Measurements from ENCODE around the gene SERPINB5. TPM values are rescaled to one million over a fixed set of nuclear protein-coding genes. Genes with fewer than 3 reads are reported as not detected.
A peak's percentile ranks its signal among the peaks of the same experiment; 100 is the strongest.

Gene SERPINB5
- total and polyA plus RNA-seq, 2 experiments from 2014 or later: 0.16 TPM; not detected in 1

DNA sequence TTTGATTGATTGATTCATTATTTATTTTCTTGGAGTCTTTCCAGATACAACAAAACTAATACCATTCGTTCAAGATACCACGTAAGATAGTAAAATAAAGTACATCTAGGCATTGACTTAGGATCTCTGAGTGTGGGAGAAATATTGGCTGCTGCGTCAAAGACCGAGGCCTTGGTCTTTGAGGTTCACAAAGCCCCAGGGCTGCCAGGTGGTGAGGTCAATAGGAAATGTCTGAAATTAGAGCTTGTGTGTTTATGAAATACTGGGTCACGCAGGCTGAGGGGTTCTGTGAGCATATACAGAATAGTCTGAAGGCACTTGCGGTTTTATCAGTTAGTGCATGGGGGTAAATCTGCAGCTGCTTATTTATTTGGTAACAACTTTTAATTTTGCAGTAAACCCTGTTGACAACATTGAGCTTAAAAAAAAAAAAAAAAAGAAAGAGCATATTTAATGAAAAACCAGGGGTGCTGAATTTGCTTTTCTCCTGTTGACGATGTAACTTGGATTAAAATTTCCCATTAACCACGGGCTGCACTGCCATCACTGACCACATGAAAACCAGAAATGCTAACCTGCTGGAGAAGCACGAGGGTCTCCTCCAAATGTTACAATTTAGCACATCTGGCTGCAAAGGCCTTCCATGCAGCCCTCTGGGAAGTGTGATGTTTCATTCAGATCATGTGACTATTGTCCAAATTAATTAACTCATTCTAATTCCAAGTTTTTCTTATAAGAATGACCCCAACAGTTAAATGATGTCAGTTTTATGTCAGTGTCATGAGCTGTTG lies 38.3 kb downstream of the SERPINB5 start:
- peak; percentile 7; the same call in 1 of the 3 replicates for ATAC-seq
- Mint-ChIP-seq H3K9me3 (no peaks in the 10 kb centered on the region), H3K27me3 (ENCODE audit: insufficient read depth, low read depth, poor library complexity) (peaks cover 3% of the 10 kb centered on the region)

More for the DNA sequence above, 38.3 kb downstream of the SERPINB5 start:
- H4K20me1 ChIP-seq (replicated peaks; ENCODE audit: insufficient read depth): no peaks in the 10 kb centered on the region
- no peaks in the 10 kb centered on the region for H3K36me3 ChIP-seq (ENCODE audit: insufficient read depth)
- H3K27ac ChIP-seq (ENCODE audit: low read depth): no peak overlapping the region
- peak overlapping the region; percentile 56; the same call in 1 of the 2 replicates for H3K27ac Mint-ChIP-seq
- no peaks in the 10 kb centered on the region for H3K9me2 ChIP-seq (ENCODE audit: insufficient read depth)
- H3K4me3 ChIP-seq: no peak overlapping the region
- H3K27me3 ChIP-seq (ENCODE audit: insufficient read depth): no peaks in the 10 kb centered on the region
- peaks cover 46% of the 10 kb centered on the region for H3K4me1 ChIP-seq (ENCODE audit: insufficient read depth)
- H3K79me2 ChIP-seq (replicated peaks; ENCODE audit: insufficient read depth): no peaks in the 10 kb centered on the region
- peak; percentile 54 for DNase-seq (ENCODE audit: low spot score)
- H3K4me1 Mint-ChIP-seq: peaks cover 34% of the 10 kb centered on the region
- 0 out of 3 replicates have a peak overlapping the region, but pooled peaks have one; percentile 25 for H3K4me3 Mint-ChIP-seq
- no peaks in the 10 kb centered on the region for H3K36me3 Mint-ChIP-seq (ENCODE audit: low read depth)
- H2AFZ ChIP-seq: peak overlapping the region; percentile 8; the same call in 1 of the 2 replicates
- peak overlapping the region; percentile 34 for H3K4me2 ChIP-seq
- no peaks in the 10 kb centered on the region for H3F3A ChIP-seq (replicated peaks; ENCODE audit: low read depth)
- TF ChIP-seq, protein P1, sequence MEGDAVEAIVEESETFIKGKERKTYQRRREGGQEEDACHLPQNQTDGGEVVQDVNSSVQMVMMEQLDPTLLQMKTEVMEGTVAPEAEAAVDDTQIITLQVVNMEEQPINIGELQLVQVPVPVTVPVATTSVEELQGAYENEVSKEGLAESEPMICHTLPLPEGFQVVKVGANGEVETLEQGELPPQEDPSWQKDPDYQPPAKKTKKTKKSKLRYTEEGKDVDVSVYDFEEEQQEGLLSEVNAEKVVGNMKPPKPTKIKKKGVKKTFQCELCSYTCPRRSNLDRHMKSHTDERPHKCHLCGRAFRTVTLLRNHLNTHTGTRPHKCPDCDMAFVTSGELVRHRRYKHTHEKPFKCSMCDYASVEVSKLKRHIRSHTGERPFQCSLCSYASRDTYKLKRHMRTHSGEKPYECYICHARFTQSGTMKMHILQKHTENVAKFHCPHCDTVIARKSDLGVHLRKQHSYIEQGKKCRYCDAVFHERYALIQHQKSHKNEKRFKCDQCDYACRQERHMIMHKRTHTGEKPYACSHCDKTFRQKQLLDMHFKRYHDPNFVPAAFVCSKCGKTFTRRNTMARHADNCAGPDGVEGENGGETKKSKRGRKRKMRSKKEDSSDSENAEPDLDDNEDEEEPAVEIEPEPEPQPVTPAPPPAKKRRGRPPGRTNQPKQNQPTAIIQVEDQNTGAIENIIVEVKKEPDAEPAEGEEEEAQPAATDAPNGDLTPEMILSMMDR (conservative IDR thresholded peaks at IDR 0.05; ENCODE audit: low read depth in 2 of 2): peak; percentile 2 to 34; a peak in 1 of 4 replicates
- TF ChIP-seq, protein P2, sequence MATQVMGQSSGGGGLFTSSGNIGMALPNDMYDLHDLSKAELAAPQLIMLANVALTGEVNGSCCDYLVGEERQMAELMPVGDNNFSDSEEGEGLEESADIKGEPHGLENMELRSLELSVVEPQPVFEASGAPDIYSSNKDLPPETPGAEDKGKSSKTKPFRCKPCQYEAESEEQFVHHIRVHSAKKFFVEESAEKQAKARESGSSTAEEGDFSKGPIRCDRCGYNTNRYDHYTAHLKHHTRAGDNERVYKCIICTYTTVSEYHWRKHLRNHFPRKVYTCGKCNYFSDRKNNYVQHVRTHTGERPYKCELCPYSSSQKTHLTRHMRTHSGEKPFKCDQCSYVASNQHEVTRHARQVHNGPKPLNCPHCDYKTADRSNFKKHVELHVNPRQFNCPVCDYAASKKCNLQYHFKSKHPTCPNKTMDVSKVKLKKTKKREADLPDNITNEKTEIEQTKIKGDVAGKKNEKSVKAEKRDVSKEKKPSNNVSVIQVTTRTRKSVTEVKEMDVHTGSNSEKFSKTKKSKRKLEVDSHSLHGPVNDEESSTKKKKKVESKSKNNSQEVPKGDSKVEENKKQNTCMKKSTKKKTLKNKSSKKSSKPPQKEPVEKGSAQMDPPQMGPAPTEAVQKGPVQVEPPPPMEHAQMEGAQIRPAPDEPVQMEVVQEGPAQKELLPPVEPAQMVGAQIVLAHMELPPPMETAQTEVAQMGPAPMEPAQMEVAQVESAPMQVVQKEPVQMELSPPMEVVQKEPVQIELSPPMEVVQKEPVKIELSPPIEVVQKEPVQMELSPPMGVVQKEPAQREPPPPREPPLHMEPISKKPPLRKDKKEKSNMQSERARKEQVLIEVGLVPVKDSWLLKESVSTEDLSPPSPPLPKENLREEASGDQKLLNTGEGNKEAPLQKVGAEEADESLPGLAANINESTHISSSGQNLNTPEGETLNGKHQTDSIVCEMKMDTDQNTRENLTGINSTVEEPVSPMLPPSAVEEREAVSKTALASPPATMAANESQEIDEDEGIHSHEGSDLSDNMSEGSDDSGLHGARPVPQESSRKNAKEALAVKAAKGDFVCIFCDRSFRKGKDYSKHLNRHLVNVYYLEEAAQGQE (IDR thresholded peaks at IDR 0.05; ENCODE audit: unreplicated experiment): no peak
- TF ChIP-seq POLR2AphosphoS5 (IDR thresholded peaks at IDR 0.05; ENCODE audit: low read depth) (no peak), ZNF331 (CRISPR knock-in tag; IDR thresholded peaks at IDR 0.05; ENCODE audit: low read depth) (no peak), ZNF114 (CRISPR knock-in tag; IDR thresholded peaks at IDR 0.05) (no peak), EZH2phosphoT487 (IDR thresholded peaks at IDR 0.05; ENCODE audit: unreplicated experiment) (no peak), JUNB (IDR thresholded peaks at IDR 0.05; ENCODE audit: unreplicated experiment) (no peak)
- TF ChIP-seq, protein P3, sequence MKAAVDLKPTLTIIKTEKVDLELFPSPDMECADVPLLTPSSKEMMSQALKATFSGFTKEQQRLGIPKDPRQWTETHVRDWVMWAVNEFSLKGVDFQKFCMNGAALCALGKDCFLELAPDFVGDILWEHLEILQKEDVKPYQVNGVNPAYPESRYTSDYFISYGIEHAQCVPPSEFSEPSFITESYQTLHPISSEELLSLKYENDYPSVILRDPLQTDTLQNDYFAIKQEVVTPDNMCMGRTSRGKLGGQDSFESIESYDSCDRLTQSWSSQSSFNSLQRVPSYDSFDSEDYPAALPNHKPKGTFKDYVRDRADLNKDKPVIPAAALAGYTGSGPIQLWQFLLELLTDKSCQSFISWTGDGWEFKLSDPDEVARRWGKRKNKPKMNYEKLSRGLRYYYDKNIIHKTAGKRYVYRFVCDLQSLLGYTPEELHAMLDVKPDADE (IDR thresholded peaks at IDR 0.05): no peak

Measured in GM23338 (cell line).